ENCODE results near the gene PSRC1.

PSRC1 gene

DNA sequence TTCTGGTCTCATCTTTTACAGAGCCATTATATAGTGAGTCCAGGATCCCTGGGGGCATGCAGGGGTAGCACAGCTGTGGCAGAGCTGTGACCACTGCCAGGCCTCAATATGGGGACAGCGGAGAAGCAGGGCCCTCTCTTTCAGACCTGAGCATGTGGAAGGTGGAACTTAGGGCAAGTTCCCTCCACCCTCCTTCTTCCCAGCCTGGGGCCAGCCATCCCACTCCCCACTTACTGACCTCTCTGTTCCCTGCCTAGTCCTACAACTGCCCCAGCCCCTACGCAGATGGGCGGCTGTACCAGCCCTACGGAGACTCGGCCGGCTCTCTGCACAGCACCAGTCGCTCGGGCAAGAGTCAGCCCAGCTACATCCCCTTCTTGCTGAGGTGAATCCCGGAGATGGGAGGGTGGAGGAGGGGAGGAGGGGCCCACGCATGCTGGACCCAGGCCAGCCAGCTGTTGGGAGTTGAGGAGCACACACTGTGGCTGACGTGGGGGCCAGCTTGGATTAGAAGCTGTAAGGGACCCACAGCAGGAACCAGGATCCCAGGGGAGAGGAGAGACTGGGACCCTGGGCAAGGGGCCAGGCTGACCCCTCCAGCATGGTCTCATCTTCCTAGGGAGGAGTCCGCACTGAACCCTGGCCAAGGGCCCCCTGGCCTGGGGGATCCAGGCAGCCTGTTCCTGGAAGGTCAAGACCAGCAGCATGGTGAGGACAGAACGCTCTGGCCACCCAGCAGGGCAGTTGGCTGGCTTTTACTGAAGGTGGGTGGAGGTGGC is 10.7 kb downstream of the PSRC1 start:
- no peak for DNase-seq (ENCODE audit: low read depth)

GRCh38 chr1:109271458-109271857 is 11.5 kb downstream of the PSRC1 start:
- no peak for DNase-seq (ENCODE audit: low read depth)

GRCh38 chr1:109270623-109271317 is 12.2 kb downstream of the PSRC1 start:
- no peak for DNase-seq (ENCODE audit: low read depth)

DNA sequence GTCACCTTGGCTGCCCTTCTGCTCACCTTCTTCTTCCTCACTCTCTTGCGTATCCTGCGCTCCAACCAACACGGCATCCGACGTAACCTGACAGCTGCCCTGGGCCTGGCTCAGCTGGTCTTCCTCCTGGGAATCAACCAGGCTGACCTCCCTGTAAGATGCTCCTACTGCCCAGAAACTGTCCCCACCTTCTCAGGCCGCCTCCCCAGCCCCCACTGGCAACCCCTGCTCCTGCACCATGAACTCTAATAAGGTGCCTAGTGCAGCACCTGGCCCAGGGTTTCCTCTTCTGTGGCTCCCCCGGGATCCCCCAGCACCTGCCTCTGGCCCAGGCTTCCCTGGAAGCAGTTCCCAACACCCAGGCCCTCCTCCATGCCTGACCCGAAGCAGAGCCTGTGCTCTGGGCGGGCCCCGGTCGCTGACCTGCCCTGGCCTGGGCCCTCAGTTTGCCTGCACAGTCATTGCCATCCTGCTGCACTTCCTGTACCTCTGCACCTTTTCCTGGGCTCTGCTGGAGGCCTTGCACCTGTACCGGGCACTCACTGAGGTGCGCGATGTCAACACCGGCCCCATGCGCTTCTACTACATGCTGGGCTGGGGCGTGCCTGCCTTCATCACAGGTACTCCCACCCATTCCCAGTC is 12.8 kb downstream of the PSRC1 start:
- DNase-seq (ENCODE audit: low read depth): no peak

GRCh38 chr1:109269212-109269980 is 13.5 kb downstream of the PSRC1 start:
- DNase-seq (ENCODE audit: low read depth): no peak

- DNase-seq (ENCODE audit: low read depth): no peak
Observed at GRCh38 chr1:109268431-109269211, 14.3 kb downstream of the PSRC1 start.

- no peak for DNase-seq (ENCODE audit: low read depth)
Observed at GRCh38 chr1:109267743-109268300, 15.1 kb downstream of the PSRC1 start.

DNA sequence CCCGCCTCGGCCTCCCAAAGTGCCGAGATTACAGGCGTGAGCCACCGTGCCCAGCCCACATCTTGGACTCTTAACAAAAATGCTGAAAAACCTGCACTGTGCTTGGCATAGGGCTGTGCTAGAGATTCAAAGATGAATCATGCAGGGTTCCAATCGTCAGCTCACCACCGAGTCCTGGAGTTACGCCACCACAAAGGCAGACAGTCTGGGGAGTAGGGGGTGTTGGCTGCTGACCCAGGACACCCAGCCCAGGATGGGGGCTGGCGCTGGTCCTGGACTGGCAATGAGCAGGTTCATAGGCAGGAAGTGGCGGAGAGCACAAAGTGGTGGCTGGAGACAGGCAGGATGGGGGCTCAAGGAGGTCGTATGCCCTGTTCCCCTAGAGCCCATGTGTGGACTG is 16.0 kb downstream of the PSRC1 start:
- DNase-seq (ENCODE audit: low read depth): peak; percentile 68

- DNase-seq (ENCODE audit: low read depth): no peak
Observed at GRCh38 chr1:109265741-109266330, 17.1 kb downstream of the PSRC1 start.

DNA sequence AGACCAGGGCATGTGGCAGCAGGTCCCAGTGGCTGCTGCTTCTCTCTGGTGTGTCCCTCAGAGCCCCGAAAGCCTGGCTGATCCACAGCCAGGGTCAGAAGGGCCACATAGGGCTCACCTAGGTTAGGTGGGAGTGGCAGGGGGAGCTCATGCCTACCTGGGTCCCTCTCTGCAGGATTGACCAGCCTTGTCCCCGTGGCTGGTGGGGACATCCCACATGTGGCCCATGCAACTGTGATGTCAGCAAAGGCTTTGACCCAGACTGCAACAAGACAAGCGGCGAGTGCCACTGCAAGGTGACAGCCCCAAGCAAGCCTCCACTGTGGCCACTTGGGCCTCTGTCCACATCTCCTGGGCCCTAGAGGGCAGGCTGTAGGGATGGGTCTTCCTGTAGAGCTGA is 17.9 kb downstream of the PSRC1 start:
- DNase-seq (ENCODE audit: low read depth): no peak

DNA sequence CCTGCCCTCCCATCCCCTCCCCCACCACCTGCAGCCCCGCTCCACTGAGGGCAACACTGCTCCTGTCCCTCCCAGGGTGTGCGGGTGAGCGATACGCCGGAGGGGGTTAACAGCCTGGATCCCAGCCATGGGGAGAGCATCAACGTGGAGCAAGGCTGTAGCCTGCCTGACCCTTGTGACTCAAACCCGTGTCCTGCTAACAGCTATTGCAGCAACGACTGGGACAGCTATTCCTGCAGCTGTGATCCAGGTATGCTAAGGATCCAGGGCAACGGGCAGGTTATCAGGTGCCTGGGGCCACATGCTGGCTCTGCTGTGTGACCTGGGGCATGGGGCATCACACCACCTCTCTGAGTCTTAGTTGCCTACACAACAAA is 18.6 kb downstream of the PSRC1 start:
- DNase-seq (ENCODE audit: low read depth): no peak

DNA sequence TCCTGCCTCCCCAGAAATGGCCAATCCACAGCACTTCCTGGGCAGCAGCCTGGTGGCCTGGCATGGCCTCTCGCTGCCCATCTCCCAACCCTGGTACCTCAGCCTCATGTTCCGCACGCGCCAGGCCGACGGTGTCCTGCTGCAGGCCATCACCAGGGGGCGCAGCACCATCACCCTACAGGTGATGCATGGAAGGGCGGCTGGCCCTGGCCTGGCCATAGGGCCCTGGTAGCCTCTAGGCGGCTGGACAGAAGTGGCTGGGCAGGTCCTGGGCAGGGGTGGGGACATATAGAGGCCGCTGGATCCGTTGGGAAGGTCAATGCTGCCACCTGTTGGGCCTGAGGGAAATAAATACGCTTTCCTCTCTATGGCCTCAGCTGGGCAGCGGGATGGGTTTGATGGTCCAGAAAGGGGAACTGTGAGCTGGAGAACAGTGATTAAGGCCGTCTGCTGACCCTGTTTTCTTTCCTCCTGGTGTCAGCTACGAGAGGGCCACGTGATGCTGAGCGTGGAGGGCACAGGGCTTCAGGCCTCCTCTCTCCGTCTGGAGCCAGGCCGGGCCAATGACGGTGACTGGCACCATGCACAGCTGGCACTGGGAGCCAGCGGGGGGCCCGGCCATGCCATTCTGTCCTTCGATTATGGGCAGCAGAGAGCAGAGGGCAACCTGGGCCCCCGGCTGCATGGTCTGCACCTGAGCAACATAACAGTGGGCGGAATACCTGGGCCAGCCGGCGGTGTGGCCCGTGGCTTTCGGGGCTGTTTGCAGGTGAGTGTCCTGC is 19.2 kb downstream of the PSRC1 start:
- peak; percentile 85 for DNase-seq (ENCODE audit: low read depth)

GRCh38 chr1:109263234-109263596 is 19.7 kb downstream of the PSRC1 start:
- no peak for DNase-seq (ENCODE audit: low read depth)

DNA sequence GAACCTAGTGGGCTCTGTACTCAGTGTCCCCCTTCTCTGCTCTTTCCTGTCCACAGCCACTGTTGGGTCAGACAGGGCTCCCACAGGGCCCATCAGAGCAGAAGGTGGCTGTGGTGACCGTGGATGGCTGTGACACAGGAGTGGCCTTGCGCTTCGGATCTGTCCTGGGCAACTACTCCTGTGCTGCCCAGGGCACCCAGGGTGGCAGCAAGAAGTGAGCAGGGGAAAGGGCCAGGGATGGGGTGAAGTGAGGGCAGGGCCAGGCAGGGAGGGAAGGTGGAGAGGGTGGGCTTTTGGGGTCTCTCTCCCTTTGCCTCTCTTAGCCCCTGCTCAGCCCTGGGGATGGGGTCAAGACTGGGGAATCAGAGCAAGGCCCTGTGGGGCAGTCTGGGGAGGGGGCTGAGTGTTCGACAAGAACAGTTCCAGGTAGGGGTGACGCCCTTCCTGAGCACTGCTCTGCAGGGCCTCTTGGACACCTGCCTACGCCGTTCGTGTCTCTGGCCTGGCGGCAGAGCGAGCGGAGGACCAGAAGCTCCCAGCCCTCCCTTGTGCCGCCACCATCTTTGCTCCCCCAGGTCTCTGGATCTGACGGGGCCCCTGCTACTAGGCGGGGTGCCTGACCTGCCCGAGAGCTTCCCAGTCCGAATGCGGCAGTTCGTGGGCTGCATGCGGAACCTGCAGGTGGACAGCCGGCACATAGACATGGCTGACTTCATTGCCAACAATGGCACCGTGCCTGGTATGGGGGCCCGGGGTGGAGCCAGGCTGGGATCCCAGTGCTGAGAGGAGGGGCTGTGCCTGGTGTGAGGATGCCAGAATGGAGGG is 20.5 kb downstream of the PSRC1 start:
- DNase-seq (ENCODE audit: low read depth): no peak

DNA sequence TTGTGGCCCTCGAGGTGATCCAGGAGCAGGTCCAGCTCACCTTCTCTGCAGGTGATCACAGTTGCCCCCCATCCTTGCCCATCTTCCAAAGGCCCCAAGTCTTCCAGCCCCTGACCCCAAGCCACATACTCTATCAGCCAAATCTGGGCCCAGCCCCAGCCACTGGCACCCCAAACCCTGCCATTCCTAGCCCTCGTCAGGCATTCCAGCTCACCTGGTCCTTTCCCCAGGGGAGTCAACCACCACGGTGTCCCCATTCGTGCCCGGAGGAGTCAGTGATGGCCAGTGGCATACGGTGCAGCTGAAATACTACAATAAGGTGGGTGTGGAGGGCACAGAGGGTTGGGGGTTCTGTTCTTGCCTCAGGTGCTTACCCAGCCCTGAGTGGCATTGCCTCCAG is 21.4 kb downstream of the PSRC1 start:
- no peak for DNase-seq (ENCODE audit: low read depth)

- no peak for DNase-seq (ENCODE audit: low read depth)
Observed at GRCh38 chr1:109261006-109261405, 21.9 kb downstream of the PSRC1 start.

GRCh38 chr1:109259674-109260557 is 23.0 kb downstream of the PSRC1 start:
- no peak for DNase-seq (ENCODE audit: low read depth)
